ENCODE measurements around the gene DPH1.

DPH1 gene

GRCh38 chr17:2054512-2055291, 24.7 kb downstream of the DPH1 start, which contains the start of gene HIC1 (continued):
- TF ChIP-seq HIC1 (tag by site-specific recombination; IDR thresholded peaks at IDR 0.05) (no peak; the same call in 1 of the 2 replicates), ZNF148 (tag by site-specific recombination; IDR thresholded peaks at IDR 0.05; ENCODE audit: borderline replicate concordance) (no peak), ZNF155 (tag by site-specific recombination; IDR thresholded peaks at IDR 0.05) (no peak), ZNF488 (tag by site-specific recombination; IDR thresholded peaks at IDR 0.05) (no peak), MYNN (tag by site-specific recombination; IDR thresholded peaks at IDR 0.05; ENCODE audit: borderline replicate concordance) (no peak), ZNF777 (tag by site-specific recombination; IDR thresholded peaks at IDR 0.05; ENCODE audit: borderline replicate concordance) (no peak), ZNF302 (tag by site-specific recombination; IDR thresholded peaks at IDR 0.05; ENCODE audit: low read depth) (no peak), ZBTB48 (tag by site-specific recombination; IDR thresholded peaks at IDR 0.05) (no peak), ZFP37 (tag by site-specific recombination; IDR thresholded peaks at IDR 0.05) (no peak), ZSCAN16 (tag by site-specific recombination; IDR thresholded peaks at IDR 0.05) (no peak), ZIC2 (tag by site-specific recombination; IDR thresholded peaks at IDR 0.05) (no peak), ZNF560 (tag by site-specific recombination; IDR thresholded peaks at IDR 0.05; ENCODE audit: borderline replicate concordance) (no peak), ZBTB6 (tag by site-specific recombination; IDR thresholded peaks at IDR 0.05) (no peak), ZNF654 (tag by site-specific recombination; IDR thresholded peaks at IDR 0.05; ENCODE audit: low read depth) (no peak; the same call in none of the 2 replicates), ZNF140 (tag by site-specific recombination; IDR thresholded peaks at IDR 0.05) (no peak), EGR2 (tag by site-specific recombination; IDR thresholded peaks at IDR 0.05; ENCODE audit: low read depth) (no peak; the same call in 1 of the 2 replicates), SETDB1 (IDR thresholded peaks at IDR 0.05; ENCODE audit: insufficient read length, low read length) (no peak), PRDM6 (tag by site-specific recombination; IDR thresholded peaks at IDR 0.05) (0 out of 2 replicates have a peak, but pooled peaks have one; percentile 10), ZNF19 (tag by site-specific recombination; IDR thresholded peaks at IDR 0.05; ENCODE audit: low read depth) (no peak), ZNF2 (tag by site-specific recombination; IDR thresholded peaks at IDR 0.05) (no peak), ZNF311 (tag by site-specific recombination; IDR thresholded peaks at IDR 0.05; ENCODE audit: borderline replicate concordance) (no peak), ZNF266 (tag by site-specific recombination; IDR thresholded peaks at IDR 0.05; ENCODE audit: low read depth) (no peak), ZNF175 (tag by site-specific recombination; IDR thresholded peaks at IDR 0.05) (no peak), ZNF350 (tag by site-specific recombination; IDR thresholded peaks at IDR 0.05) (no peak), ZNF362 (tag by site-specific recombination; IDR thresholded peaks at IDR 0.05) (no peak), ZNF843 (tag by site-specific recombination; IDR thresholded peaks at IDR 0.05) (no peak), KLF16 (tag by site-specific recombination; IDR thresholded peaks at IDR 0.05) (no peak), SALL2 (tag by site-specific recombination; IDR thresholded peaks at IDR 0.05; ENCODE audit: borderline replicate concordance) (no peak; the same call in 1 of the 2 replicates)

Data from HEK293 (cell line).